HG02798 (cell line): Measurements from ENCODE around the gene MAD1L1.
"Not testable (repeated sequence)": the region's sequence is repeated elsewhere in the genome, so short reads cannot be mapped to it uniquely, and the experiment has no call there.

Experiments used
- ATAC-seq: cut with Tn5 transposase; IDR thresholded peaks from one replicate; pipeline ENCODE4 v1.9.1; 2021; ENCODE audit warnings: mild to moderate bottlenecking; ENCODE audit not compliant: unreplicated experiment, poor library complexity

The MAD1L1 gene

DNA sequence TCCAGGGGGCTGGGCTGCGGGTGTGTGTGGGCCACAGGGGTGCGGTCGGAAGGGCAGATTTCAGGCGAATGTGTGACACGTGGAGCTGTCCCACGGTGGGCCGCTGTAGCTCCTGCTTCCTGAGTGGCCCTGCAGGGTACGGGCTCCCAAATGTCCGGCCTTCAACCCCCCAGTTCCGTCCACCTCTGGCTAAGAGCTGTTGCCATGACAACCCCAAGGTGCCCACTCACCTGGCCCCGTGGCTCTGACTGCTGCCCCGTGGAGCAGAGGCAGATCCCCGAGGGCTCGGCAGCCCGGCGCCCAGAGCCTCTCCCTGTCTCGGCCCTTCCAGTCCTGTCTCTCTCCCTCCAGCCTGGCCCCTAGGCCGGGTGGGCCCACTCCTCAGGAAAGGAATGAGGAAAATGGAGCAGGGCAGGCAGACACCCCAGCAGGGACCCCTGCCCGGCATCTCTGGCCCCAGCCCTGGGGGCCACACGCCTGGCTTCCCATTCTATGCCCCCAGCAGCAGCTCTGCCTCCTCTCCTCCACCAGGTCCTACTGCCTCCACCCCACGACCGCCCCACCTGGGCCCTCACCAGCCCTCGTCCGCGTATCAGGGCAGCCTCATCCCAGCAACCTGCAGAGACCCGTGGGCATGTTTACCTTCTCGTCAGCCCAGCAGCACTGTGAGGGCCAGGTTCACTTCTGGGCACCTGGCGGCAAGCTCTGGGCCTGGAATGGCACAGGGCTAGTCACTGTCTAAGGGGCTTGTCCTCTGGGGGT, 347.1 kb downstream of the MAD1L1 start:
- ATAC-seq: no peak

DNA sequence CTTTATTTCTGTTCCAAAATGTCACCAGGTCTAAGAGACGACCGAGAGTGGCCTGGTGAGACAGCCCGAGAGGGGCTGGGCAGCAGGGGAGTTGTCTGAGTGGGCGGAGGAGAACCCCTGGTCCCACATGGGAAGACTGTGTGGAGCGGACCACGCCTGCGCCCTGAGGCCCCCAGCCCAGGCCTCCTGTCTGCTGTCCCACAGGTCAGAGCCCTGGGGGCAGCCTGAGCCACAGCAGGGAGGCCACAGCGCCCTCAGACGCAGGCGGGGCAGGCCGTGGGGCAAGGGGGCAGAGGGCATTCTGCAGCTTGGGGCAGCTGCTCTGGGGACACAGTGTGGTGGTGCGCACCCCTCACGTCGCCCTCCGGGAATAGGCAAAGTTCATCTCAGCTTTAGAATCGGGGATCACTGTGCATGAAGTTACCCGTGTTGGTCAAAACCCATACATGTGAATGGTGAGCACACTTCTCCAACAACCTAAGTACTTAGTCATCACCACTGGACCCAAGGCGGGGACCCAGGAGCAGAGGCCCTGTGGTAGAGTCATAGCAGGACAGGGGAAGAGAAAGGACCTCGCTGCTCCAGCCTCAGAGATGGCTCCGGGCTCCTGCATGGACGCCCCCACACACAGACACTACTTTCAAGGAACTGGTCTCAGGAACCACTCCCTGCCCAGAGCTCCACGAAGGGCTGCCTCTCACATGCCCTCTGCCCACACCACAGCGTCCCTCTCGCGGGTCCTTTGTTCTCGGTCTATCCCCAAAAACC, 348.0 kb downstream of the MAD1L1 start:
- ATAC-seq: no peak

DNA sequence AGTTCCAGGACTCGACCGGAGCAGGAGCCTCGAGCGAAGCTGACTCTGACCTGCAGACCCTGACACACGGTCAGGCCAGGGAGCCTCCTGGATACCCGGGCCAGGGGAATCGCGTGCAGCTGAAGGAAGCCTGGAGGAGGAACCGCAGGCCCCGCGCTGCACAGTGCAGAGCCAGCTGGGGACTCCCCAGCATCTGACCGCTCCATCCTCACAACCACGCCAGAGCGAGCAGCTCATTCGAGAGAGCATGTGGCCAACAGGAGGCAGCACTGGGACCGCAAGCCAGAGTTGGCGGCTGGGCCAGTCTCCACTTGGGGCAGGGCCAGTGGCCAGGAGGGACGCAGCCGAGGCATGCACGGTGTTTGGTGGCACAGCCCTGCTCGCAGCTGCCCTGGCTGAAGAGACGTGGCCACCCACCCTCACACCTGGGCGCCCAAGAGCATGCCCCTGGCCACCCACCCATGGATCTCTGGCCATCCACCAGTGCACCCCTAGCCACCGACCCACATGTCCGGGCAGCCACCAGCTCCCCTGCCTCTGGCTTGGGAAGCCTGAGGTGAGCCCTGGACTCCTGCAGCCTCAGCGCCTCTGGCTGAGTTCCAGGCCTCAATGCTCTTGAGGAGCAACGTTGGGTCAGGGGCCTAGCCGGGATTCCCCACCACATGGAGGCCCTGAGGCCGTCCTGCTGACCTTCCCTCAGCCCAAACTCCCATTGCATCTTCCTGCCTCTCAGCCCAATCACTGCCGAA, 348.7 kb downstream of the MAD1L1 start:
- ATAC-seq: no peak

DNA sequence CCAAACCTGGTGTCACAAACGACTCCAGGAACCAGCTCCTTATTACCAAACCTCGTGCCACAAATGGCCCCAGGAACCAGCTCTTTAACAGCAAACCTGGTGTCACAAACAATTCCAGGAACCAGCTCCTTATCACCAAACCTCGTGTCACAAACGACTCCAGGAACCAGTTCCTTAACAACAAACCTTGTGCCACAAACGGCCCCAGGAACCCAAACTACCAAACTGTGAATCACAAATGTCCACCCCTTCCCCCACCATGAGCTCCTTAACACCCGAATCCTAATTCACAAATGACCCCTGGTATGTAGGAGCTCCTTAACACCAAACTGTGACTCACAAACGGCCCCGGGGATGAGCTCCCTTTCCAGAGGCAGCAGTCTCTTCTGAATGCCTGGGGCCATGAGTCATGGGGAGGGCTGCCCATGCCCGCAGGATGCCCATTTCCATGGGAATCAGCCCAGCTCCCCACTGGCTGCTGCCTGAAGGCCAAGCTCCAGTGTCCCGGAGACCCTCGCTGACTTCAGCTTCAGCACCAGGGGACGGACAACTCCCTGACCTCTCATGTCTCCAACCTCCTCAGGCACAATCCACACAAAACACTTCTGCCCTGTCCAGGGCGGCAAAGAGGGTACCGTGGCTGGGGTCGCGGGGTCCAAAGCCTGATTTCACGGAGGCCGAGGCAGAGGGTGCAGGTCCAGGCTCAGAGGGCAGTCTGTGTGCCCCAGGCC, 349.5 kb downstream of the MAD1L1 start:
- no peak for ATAC-seq

DNA sequence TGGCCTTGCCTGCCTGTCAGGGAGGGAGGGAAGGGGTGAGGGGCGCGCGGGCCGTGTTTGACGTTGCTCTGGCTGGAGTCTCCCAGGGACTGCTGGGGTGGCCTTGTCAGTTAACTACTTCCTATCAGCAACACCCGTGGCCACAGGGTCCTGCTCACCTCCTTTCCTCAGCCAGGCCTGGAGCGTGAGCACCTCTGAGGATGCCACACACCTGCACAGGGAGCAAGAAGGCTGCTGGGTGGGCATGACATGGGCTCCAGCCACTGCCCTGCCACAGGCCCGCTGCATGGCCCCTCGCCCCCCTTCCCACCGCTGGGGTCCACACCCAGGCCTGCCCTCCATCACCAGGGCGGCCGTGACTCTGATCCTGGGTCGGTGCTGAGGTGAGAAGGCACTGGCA, 350.3 kb downstream of the MAD1L1 start:
- ATAC-seq: no peak

DNA sequence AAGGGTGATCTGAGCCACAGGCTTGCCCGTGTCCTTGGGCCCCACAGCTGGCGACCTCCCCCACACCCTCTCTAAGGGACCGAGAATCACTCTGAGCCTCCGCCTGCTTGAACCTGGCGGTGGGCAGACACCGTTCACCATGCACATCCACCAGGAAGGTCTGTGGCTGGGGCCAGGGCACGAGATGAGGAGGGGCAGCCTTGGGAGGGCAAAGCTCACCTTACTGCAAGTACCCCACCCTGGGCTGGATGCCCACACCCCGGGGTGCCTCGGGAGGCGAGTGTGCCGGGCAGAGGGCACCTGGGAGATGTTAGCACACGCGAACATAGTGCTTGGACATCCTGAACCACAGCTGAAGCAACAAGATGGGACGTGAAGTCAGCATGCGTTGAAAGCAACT, 350.8 kb downstream of the MAD1L1 start:
- no peak for ATAC-seq

DNA sequence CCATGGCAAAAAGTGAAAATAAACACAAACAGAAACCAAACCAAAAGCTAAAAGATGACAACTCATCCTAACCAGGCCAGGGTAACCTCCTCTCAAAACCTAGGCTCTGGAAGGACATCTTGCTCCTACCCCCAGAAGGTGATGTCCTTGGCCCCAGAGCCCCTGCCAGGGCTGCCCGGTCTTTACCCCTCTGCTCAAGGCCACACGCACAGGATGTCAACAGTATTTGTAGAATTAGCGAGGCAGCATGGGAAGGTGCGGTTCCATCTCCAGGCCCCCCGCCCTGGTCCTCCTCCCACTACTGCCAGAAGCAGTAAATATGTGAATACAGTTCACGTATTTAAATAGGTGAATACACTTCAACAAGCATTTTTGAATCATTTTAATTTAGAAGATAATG, 356.1 kb downstream of the MAD1L1 start:
- not testable (repeated sequence) for ATAC-seq

DNA sequence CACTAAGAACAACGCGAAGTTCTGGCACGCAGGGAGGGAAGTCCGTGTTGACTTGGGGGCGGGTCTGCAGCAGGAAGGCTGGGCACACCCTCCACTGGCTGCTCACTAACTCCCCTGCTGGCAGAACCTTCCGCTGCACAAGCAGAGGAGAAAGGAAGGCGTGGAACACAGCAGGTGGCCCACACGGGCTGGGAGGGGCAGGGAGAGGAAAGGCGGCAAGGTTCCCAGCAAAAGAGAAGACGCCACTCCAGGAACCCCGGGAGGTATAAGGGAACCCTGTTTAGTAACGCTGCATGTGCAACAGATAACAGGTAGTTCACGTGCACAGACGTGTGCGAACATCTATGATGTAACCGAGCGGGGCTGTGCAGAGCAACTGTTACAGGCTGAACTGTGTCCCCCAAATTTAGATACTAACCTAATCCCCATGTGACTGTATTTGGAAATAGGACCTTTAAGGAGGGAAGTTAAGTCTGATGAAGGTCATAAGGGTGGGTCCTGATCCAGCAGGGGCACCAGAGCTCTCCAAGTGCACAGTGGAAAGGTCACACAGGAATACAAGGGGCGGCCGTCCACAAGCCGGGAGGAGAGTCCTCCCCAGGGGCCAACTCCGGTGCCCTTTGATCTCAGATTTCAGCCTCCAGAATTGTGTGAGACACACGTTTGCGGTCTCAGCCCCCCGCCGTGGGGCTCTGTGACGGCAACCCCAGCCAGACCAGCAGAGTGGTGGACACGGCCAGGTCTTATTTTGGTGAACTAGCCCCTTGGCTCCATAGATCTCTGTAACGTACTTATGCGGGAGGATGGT, 357.1 kb downstream of the MAD1L1 start:
- ATAC-seq: not testable (repeated sequence)

DNA sequence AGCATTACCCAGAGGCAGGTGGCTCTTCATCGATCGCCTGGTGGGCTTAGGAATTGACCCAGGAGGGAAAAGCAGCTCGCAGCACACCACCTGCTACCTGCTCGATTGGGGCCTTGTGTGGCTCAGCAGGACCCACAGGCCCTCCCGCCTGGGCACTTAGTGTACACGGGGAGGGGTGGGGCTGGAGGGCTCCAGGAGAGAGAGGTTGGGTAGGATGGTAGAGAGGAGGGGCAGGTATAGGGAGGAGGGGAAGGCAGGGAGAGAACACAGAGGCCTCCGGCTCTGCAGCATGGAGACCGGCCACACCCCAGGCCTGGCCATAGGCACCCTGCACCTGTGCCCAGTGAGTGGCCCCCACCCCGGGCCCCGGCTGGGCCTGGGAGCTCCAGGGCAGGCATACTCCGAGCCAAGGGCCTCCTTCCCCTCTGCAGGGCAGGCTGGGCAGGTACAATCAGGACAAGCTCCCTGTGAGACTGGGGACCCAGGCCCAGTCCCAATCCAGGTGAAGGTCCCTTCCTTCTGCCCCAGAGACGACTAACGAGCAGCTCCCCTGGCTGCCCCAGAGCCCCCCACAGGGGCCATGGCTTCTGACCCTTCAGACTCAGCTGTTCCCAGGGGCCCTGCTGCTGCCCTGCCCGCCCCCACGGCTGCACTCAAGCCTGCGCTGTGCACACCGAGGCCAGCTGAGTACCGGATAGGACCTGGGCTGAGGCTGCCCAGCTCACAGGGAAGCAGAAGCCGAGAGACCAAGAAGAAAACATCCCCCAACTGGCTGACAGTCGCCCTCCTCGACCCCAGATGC, 358.0 kb downstream of the MAD1L1 start:
- not testable (repeated sequence) for ATAC-seq

DNA sequence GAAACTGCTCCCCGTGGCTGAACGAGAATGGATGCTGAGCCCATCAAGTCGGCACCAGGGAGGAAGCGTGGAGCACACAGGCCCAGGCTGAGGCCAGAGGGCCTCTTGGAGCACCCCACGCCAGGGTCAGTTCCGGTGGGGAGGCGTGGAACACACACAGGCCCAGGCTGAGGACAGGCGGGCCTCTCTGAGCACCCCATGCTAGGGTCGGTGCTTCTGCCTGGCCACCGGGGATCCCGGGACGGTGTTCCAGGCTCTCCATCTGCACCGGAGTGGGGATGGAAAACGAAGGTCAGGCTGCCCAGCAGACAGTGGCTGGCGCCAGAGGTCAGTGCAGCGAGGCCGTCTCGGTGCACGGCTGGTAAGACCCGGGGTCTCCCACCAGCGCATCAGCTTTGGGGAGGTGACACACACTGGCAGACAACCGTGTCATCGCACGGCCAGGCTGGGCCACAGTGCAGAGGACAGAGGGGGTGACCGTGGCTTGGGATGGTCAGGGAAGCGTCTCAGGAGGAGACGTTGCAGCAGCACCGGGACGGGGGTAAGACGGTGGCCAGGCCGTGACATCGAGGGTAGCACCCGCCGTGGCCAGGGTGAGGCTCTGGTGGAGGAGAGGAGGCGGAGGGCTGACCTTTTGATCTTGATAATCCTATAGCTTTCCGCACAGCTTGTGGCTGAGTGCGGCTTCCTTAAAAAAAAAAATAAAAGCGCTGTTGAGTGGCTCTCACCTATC, 358.7 kb downstream of the MAD1L1 start:
- ATAC-seq: no peak

DNA sequence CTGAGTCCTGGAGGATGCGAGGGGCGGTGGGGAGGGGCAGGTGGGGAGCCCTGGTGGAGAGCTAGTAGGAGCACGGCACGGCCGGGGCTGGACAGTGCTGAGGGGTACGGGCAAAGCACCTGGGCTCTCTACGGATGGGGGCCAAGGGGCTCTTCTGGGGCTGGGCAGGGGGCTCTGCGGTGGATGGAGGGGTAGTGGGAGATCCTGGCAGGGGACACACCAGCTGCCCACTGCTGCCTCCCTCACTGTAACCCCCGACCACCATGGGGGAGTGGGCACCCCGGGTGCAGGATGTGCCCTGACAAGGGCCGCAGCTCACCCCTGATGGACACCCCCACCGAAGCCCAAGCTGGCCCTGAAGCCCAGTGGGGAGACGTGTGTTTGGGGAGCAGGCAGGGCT, 359.3 kb downstream of the MAD1L1 start:
- no peak for ATAC-seq

DNA sequence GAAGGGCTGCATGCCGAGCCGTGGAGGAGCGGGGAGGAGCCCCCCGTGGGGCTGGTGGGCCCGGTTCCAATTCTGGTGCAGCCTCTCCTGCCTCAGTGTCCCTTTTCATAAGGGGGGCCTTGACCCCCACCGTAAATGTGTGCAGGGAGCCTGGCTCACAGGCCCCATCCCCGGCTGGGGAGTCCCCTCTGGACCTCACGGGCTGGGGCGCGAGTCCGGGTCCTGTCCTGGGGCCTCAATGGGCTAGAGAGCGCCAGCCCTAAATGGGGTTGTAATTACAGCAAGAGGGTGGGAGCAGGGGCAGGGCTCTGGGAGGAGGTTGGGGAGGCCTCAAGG, 359.7 kb downstream of the MAD1L1 start:
- no peak for ATAC-seq

DNA sequence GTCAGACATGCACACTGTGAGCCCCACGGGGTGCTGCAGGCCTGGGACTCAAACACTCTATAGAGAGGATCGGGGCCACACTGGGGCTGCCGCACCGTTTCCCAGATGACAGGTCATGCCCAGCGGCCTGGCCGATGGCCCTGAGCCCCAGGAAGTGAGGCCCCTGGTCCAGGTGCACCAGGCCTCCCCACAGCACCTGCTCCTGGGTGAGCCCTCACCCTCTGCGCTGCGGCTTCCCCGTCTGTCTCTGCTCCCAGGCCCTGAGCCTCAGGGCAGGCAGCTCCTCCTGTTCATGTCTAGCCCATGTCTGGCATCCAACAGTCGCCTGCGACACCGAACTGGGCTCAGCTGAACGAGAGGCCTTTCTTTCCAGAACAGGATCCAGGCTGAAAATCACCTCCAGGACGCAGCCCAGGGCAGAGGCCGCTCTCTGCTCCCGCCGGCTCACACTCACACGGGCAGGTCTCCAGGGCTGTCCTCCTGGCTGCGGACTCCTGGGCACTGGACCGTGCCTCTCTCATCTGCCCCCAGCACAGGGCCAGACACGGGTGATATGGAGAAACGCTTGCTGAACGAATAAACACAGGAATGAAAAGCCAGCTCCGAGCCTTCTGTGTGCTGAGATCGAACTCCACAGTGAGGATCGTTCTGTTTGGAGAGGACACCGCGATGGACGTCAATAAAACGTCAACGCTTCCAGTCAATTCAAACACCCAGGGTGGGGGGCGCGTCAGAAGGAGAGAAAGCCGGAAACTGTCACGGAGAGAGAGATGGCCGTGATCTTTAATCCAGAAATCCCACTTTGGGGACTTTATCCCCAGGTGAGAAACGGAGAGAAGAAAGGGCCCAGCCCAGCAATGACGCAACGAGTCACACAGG, 360.3 kb downstream of the MAD1L1 start:
- ATAC-seq: no peak

DNA sequence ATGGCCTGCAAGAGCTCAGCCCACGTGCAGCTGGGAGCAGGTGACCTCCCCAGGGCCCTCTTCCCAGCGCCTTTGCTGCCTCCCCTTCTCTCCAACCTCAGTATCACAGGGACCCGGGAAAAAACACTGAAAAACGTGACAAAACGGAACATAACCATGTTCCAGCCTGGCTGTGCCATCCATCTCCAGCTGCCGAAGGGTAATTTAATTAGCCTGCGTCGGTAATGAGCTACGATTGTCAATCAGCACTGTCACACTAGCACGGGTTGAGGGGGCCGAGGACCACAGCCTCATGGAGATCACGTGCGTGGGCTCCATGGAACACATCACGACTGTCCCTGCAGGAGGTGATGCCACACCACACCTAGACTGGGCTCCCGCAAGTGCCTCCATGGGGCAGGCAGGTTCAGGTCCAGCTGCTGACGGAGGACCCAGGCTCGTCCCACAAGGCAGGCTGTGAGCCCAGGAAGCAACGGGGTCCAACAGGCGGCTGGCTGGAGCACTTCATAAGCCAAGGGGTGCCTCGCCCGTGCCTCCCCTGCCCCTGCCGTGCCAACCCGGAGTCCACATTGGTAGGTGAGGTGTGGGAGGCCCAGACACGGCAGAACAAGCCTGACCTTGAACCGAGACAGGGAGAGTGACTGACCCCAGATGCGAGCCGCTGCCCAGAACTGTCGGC, 363.2 kb downstream of the MAD1L1 start:
- ATAC-seq: no peak

DNA sequence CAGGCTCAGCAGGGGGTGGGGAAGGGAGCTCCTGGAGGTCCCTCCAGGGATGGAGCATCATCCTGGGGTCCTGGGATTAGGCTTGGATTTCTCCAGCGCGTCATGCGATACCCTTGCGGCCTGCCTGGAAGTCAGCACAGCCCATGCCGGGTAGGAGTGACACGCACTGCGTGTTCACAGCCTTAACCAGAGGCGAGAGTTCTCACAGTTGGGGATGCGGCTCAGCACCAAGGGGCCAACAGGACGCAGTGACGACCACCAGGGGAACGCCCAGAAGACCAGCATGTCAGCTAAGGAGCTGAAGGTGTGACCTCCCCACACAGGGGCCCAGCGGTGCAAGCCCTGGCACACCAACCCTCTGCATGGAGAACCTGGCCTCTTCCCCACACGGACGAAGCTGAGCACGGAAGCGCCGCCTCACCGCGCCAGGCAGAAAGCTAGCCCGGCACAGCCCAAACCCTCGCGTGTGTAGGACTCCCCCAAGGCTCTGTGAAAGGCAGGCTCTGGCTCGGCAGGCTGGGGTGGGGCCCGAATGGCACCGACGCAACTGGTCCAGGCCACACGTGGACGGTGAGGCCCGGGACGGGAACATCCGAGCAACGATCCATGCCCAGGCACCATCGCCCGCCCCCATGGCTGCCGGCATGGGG, 364.1 kb downstream of the MAD1L1 start:
- no peak for ATAC-seq
